Activated CD4-positive, alpha-beta T cell treated with anti-CD3 and anti-CD28 coated beads, Interleukin-2, Interleukin-4, amounts not matched to agents 100 ng/mL and 50 ng/mL, durations not matched to agents 16 hours and 8 hours (primary cell): ENCODE results near the gene TSNAX.
A peak's percentile ranks its signal among the peaks of the same experiment; 100 is the strongest.
"Not testable (repeated sequence)": the region's sequence is repeated elsewhere in the genome, so short reads cannot be mapped to it uniquely, and the experiment has no call there.

Experiments used
- DNase-seq: peaks from one replicate; pipeline ENCODE4 v3.0.0-alpha.2; 2020; ENCODE audit warnings: low spot score

Gene TSNAX

GRCh38 chr1:231563247-231563646, 34.8 kb downstream of the TSNAX start:
- DNase-seq, result no peak

- DNase-seq, result no peak
These were observed 35.9 kb downstream of the TSNAX start for GRCh38 chr1:231564373-231564772.

- no peak for DNase-seq
These were observed 38.0 kb downstream of the TSNAX start for GRCh38 chr1:231566496-231566895.

- DNase-seq, result not testable (repeated sequence)
These were observed 41.8 kb downstream of the TSNAX start for GRCh38 chr1:231570262-231570661.

GRCh38 chr1:231571904-231572303, 43.4 kb downstream of the TSNAX start:
- DNase-seq, result no peak

GRCh38 chr1:231575472-231575871, 47.0 kb downstream of the TSNAX start:
- no peak for DNase-seq

- no peak for DNase-seq
These were observed 48.6 kb downstream of the TSNAX start for GRCh38 chr1:231576804-231577718.

GRCh38 chr1:231580874-231581273, 52.4 kb downstream of the TSNAX start:
- DNase-seq, result no peak

GRCh38 chr1:231581859-231582258, 53.4 kb downstream of the TSNAX start:
- DNase-seq, result no peak

GRCh38 chr1:231583376-231583775, 54.9 kb downstream of the TSNAX start:
- DNase-seq, result no peak

- peak; percentile 4 for DNase-seq
These were observed 55.6 kb downstream of the TSNAX start for GRCh38 chr1:231584117-231584516.

- DNase-seq, result no peak
These were observed 56.5 kb downstream of the TSNAX start for GRCh38 chr1:231584921-231585320.

GRCh38 chr1:231590453-231591198, 62.2 kb downstream of the TSNAX start:
- DNase-seq, result peak; percentile 55

GRCh38 chr1:231591466-231591865, 63.0 kb downstream of the TSNAX start:
- no peak for DNase-seq

- no peak for DNase-seq
These were observed 64.3 kb downstream of the TSNAX start for GRCh38 chr1:231592809-231593208.

GRCh38 chr1:231593264-231593663, 64.8 kb downstream of the TSNAX start:
- not testable (repeated sequence) for DNase-seq

GRCh38 chr1:231594123-231594522, 65.7 kb downstream of the TSNAX start:
- no peak for DNase-seq

GRCh38 chr1:231594749-231595148, 66.3 kb downstream of the TSNAX start:
- DNase-seq, result no peak

- DNase-seq, result no peak
These were observed 67.9 kb downstream of the TSNAX start for GRCh38 chr1:231596337-231596791.

- DNase-seq, result no peak
These were observed 69.5 kb downstream of the TSNAX start for GRCh38 chr1:231597971-231598370.

- no peak for DNase-seq
These were observed 72.0 kb downstream of the TSNAX start for GRCh38 chr1:231600458-231600976.

GRCh38 chr1:231601824-231602672, 73.6 kb downstream of the TSNAX start:
- DNase-seq, result no peak
